H1 (cell line): ENCODE measurements around the gene SEMA4D. TPM values are rescaled to one million over a fixed set of nuclear protein-coding genes. Genes with fewer than 3 reads are reported as not detected.
A peak's percentile ranks its signal among the peaks of the same experiment; 100 is the strongest.

Source experiments
- CTCF ChIA-PET: fragments of 300-600 bp; sonication (Branson Sonifier 250); formaldehyde crosslinking; loops from one replicate; lab custom pipeline; 2021; ENCODE audit not compliant: partially characterized antibody; lab: Charles Lee
- POLR2A ChIA-PET: fragments of 300-600 bp; sonication (Branson Sonifier 250); formaldehyde crosslinking; loops from one replicate; lab custom pipeline; 2021; ENCODE audit warnings: inconsistent platforms; ENCODE audit not compliant: partially characterized antibody; lab: Charles Lee
- DNase-seq, 2 experiments: peaks; one replicate each; pipeline versions ENCODE4 v3.0.0 to v3.0.0-alpha.2; 2010 to 2022; ENCODE audit warnings: low spot score in 2 of 2, low read depth in 1 of 2, mixed read lengths in 1 of 2
- FAIRE-seq: peaks from 2 replicates; lab custom pipeline; 2011; peaks lifted over from hg19 to GRCh38; lab: Jason Lieb, UNC
- H2AFZ ChIP-seq: 2 replicates; pipeline ENCODE4 v1.8.1; 2012; ENCODE audit warnings: low read length, inconsistent platforms
- H2AK5ac ChIP-seq: 2 replicates; pipeline ENCODE4 v1.6.1; 2013; ENCODE audit warnings: low read depth, low read length
- H2BK120ac ChIP-seq: replicated peaks from 2 replicates; pipeline ENCODE3; 2013; ENCODE audit warnings: low read depth, low read length, inconsistent platforms
- H2BK12ac ChIP-seq: 2 replicates; pipeline ENCODE4 v1.6.1; 2013; ENCODE audit warnings: low read depth, low read length
- H2BK15ac ChIP-seq: 2 replicates; pipeline ENCODE4 v1.6.1; 2013; ENCODE audit warnings: low read length
- H2BK20ac ChIP-seq: 2 replicates; pipeline ENCODE4 v1.6.1; 2013; ENCODE audit warnings: low read length
- H2BK5ac ChIP-seq: 2 replicates; pipeline ENCODE4 v1.6.1; 2013; ENCODE audit warnings: low read depth, low read length
- H3K14ac ChIP-seq: 2 replicates; pipeline ENCODE4 v1.6.1; 2013; ENCODE audit warnings: inconsistent platforms; ENCODE audit not compliant: insufficient read length
- H3K18ac ChIP-seq: 2 replicates; pipeline ENCODE4 v1.6.1; 2013; ENCODE audit warnings: low read length; ENCODE audit errors: extremely low read depth
- H3K23ac ChIP-seq: 2 replicates; pipeline ENCODE4 v1.6.1; 2013; ENCODE audit warnings: inconsistent platforms; ENCODE audit not compliant: insufficient read length
- H3K23me2 ChIP-seq: 2 replicates; pipeline ENCODE4 v1.6.1; 2013; ENCODE audit warnings: low read depth, low read length
- H3K27ac ChIP-seq: 2 replicates; pipeline ENCODE4 v1.6.1; 2011; ENCODE audit warnings: low read depth, low read length, inconsistent platforms
- H3K27me3 ChIP-seq, 4 experiments: replicated peaks in 1 of 4; 1 replicate in 1 of 4; 2 replicates in 3 of 4; pipeline versions ENCODE4 v1.6.1 to v1.8.1; 2011 to 2013; ENCODE audit warnings: low read length in 3 of 4, mild to moderate bottlenecking in 3 of 4, inconsistent platforms in 2 of 4, mixed read lengths in 2 of 4, moderate library complexity in 1 of 4; ENCODE audit not compliant: control insufficient read depth in 3 of 4, insufficient read depth in 3 of 4; ENCODE audit errors: extremely low read depth in 1 of 4
- H3K36me3 ChIP-seq, 4 experiments: 2 replicates each; pipeline versions ENCODE4 v1.6.1 to v1.8.1; 2011 to 2013; ENCODE audit warnings: mild to moderate bottlenecking in 4 of 4, low read length in 3 of 4, moderate library complexity in 2 of 4, control low read depth in 1 of 4, inconsistent platforms in 1 of 4; ENCODE audit not compliant: insufficient read depth in 4 of 4, control insufficient read depth in 2 of 4
- H3K4ac ChIP-seq: replicated peaks from 2 replicates; pipeline ENCODE3; 2013; ENCODE audit warnings: low read length, low read depth, mixed read lengths, inconsistent platforms; ENCODE audit not compliant: insufficient read length
- H3K4me1 ChIP-seq, 4 experiments: replicated peaks in 1 of 4; 1 replicate in 1 of 4; 2 replicates in 3 of 4; pipeline versions ENCODE4 v1.6.1 to v1.8.1; 2011 to 2013; ENCODE audit warnings: low read length in 3 of 4, inconsistent platforms in 2 of 4, mixed read lengths in 1 of 4; ENCODE audit not compliant: insufficient read depth in 4 of 4, control insufficient read depth in 3 of 4
- H3K4me2 ChIP-seq, 2 experiments: 2 replicates each; pipeline versions ENCODE4 v1.6.1 to v1.8.1; 2011 to 2013; ENCODE audit warnings: low read depth in 2 of 2, low read length in 2 of 2, control low read depth in 1 of 2, inconsistent platforms in 1 of 2, mild to moderate bottlenecking in 1 of 2; ENCODE audit not compliant: insufficient read depth in 1 of 2
- H3K4me3 ChIP-seq, 4 experiments: fragments of 200-600, 300-600 bp in 1 of 4; sonication (generic), shearing (Covaris generic), sonication (Bioruptor Twin) in 1 of 4; 2 replicates each; pipeline versions ENCODE4 v1.5.1 to v1.8.1; 2011 to 2016; ENCODE audit warnings: low read length in 4 of 4, low read depth in 3 of 4, control low read depth in 2 of 4, inconsistent platforms in 2 of 4, mild to moderate bottlenecking in 2 of 4, mixed read lengths in 1 of 4, moderate library complexity in 1 of 4; ENCODE audit not compliant: insufficient read depth in 2 of 4; ENCODE audit errors: extremely low read depth in 1 of 4
- H3K56ac ChIP-seq: replicated peaks from 2 replicates; pipeline ENCODE3; 2013; ENCODE audit warnings: low read depth, mild to moderate bottlenecking, mixed read lengths, low read length, inconsistent platforms; ENCODE audit not compliant: insufficient read length
- H3K79me1 ChIP-seq: 2 replicates; pipeline ENCODE4 v1.6.1; 2013; ENCODE audit warnings: low read depth, low read length, control low read depth
- H3K79me2 ChIP-seq, 2 experiments: 2 replicates each; pipeline versions ENCODE4 v1.6.1 to v1.8.1; 2012 to 2013; ENCODE audit warnings: low read length in 2 of 2, mild to moderate bottlenecking in 2 of 2, inconsistent platforms in 1 of 2; ENCODE audit not compliant: insufficient read depth in 2 of 2, control insufficient read depth in 1 of 2
- H3K9ac ChIP-seq, 4 experiments: replicated peaks in 1 of 4; 1 replicate in 1 of 4; 2 replicates in 3 of 4; pipeline versions ENCODE4 v1.6.1 to v1.8.1; 2011 to 2013; ENCODE audit warnings: low read depth in 3 of 4, low read length in 3 of 4, control low read depth in 2 of 4, mild to moderate bottlenecking in 2 of 4, moderate library complexity in 2 of 4, inconsistent platforms in 1 of 4; ENCODE audit errors: extremely low read depth in 1 of 4
- H3K9me3 ChIP-seq, 2 experiments: 2 replicates each; pipeline versions ENCODE4 v1.6.1 to v1.8.1; 2012 to 2013; ENCODE audit warnings: mild to moderate bottlenecking in 2 of 2, moderate library complexity in 2 of 2, control low read depth in 1 of 2, inconsistent platforms in 1 of 2, low read depth in 1 of 2, low read length in 1 of 2, mixed read lengths in 1 of 2; ENCODE audit not compliant: insufficient read depth in 2 of 2
- H4K20me1 ChIP-seq, 2 experiments: replicated peaks in 1 of 2; 2 replicates each; pipeline versions ENCODE3 to v1.8.1; 2011 to 2013; ENCODE audit warnings: inconsistent platforms in 2 of 2, low read length in 2 of 2, mild to moderate bottlenecking in 1 of 2; ENCODE audit not compliant: insufficient read depth in 2 of 2, control insufficient read depth in 1 of 2
- H4K5ac ChIP-seq: 2 replicates; pipeline ENCODE4 v1.6.1; 2013; ENCODE audit warnings: low read length, low read depth, mixed read lengths, inconsistent platforms; ENCODE audit not compliant: insufficient read length
- H4K8ac ChIP-seq: 2 replicates; pipeline ENCODE4 v1.8.0; 2013; ENCODE audit warnings: mild to moderate bottlenecking, moderate library complexity, low read length, inconsistent platforms; ENCODE audit not compliant: insufficient read depth; ENCODE audit errors: extremely low read depth
- H4K91ac ChIP-seq: replicated peaks from 2 replicates; pipeline ENCODE3; 2013; ENCODE audit warnings: low read length, mixed read lengths, inconsistent platforms; ENCODE audit not compliant: insufficient read length
- BCL11A ChIP-seq, 2 experiments: IDR thresholded peaks; one replicate each; pipeline ENCODE4 v1.6.1; 2011; ENCODE audit warnings: low read depth in 2 of 2, low read length in 2 of 2, mild to moderate bottlenecking in 2 of 2
- BRCA1 ChIP-seq: IDR thresholded peaks from 2 replicates; pipeline ENCODE4 v1.6.1; 2012; ENCODE audit warnings: low read depth, low read length, improper control_type of control experiment
- GTF2F1 ChIP-seq: IDR thresholded peaks from 2 replicates; pipeline ENCODE4 v1.6.1; 2012; ENCODE audit warnings: low read depth, low read length, improper control_type of control experiment, borderline replicate concordance
- KDM5A ChIP-seq: fragments of 200-600 bp; IDR thresholded peaks from 2 replicates; pipeline ENCODE4 v1.7.1; 2012; ENCODE audit warnings: mild to moderate bottlenecking, low read length, inconsistent platforms, mixed read lengths
- MAX ChIP-seq: IDR thresholded peaks from 2 replicates; pipeline ENCODE4 v1.6.1; 2012; ENCODE audit warnings: inconsistent platforms
- POLR2AphosphoS5 ChIP-seq: IDR thresholded peaks from 2 replicates; pipeline ENCODE4 v1.6.1; 2011; ENCODE audit warnings: low read depth, low read length
- RXRA ChIP-seq: IDR thresholded peaks from 2 replicates; pipeline ENCODE4 v1.6.1; 2011; ENCODE audit warnings: low read depth, mild to moderate bottlenecking, low read length, moderate library complexity; ENCODE audit not compliant: insufficient read depth
- SAP30 ChIP-seq: fragments of 300-600 bp; sonication (generic); IDR thresholded peaks from 2 replicates; pipeline ENCODE4 v1.7.1; 2012; ENCODE audit warnings: low read length, moderate library complexity, mild to moderate bottlenecking, inconsistent platforms; ENCODE audit not compliant: insufficient read depth, insufficient replicate concordance
- TAF7 ChIP-seq: optimal IDR thresholded peaks from 2 replicates; pipeline ENCODE3; 2011; ENCODE audit warnings: low read depth, mild to moderate bottlenecking, inconsistent platforms, low read length, moderate library complexity, borderline replicate concordance
- TEAD4 ChIP-seq: IDR thresholded peaks from 2 replicates; pipeline ENCODE4 v1.6.1; 2012; ENCODE audit warnings: low read depth, low read length, inconsistent platforms, mixed read lengths
- WGBS, 2 experiments: shearing (Covaris generic) in 1 of 2; methylation state at CpG; one replicate each; pipeline versions ENCODE4 v1.1.6 to v1.1.7; 2013 to 2015; ENCODE audit warnings: low lambda C conversion rate in 2 of 2, mixed read lengths in 2 of 2, inconsistent platforms in 1 of 2, low coverage in 1 of 2, missing lambda C conversion rate in 1 of 2; ENCODE audit not compliant: insufficient replicate concordance in 2 of 2, insufficient coverage in 1 of 2, insufficient read length in 1 of 2; ENCODE audit errors: extremely low coverage in 1 of 2, missing lambda C conversion rate in 1 of 2; 5-methylcytosine and 5-hydroxymethylcytosine counted together
- polyA plus RNA-seq, 7 experiments: library from polyadenylated mRNA; depleted of rRNA in 3 of 7; stranded (reverse) in 5 of 7; unstranded in 2 of 7; fragments of >200 nt in 5 of 7; fragments of 200-250 nt in 2 of 7; gene quantifications; 1 replicate in 5 of 7; 2 replicates in 1 of 7; 4 replicates in 1 of 7; pipeline versions ENCODE4 v1.2.1 to v1.2.3, GENCODE V29; 2011 to 2013; ENCODE audit warnings: missing spikeins in 2 of 7, mixed read lengths in 2 of 7
- total RNA-seq: library from RNA; stranded (reverse); fragmentation: NEBNext Ultra II Directional; extraction: Animal tissue kit (Norgen Biotek cat#: 25700); gene quantifications from 2 replicates; pipeline ENCODE4 v1.2.1, GENCODE V29; 2021

Gene SEMA4D
- total and polyA plus RNA-seq, 2 of the 8 experiments (the other 6 are each of a cell fraction or from before 2014, with no cell fraction given), result 21.0 to 70.4 TPM

GRCh38 chr9:89318123-89319014 lies 179.5 kb downstream of the SEMA4D start, which contains the start of gene SECISBP2:
SECISBP2 (plus strand) TSS chr9:89318500; CDS start chr9:89318577, 77 bp downstream.
- H3K23me2 ChIP-seq, result no peaks in the 10 kb centered on the region; the same call in 1 of the 2 replicates
- peak within 1 kb of the TSS; percentile 99 for H3K27ac ChIP-seq
- WGBS, 2 experiments, result 3% methylated on average over 80 of the region's 91 CpGs; no CpG with 5 or more reads in 1 of the 2 experiments
- H4K5ac ChIP-seq, result peak within 1 kb of the TSS; percentile 93
- H3K4me1 ChIP-seq, result peaks cover 0 to 8% (median 3%) of the 10 kb centered on the region in 4 experiments; a peak in 3 of 7 replicates
- H2BK5ac ChIP-seq, result peak within 1 kb of the TSS; percentile 87
- H3K4me2 ChIP-seq, result peak within 1 kb of the TSS; percentile 64 to 79
- H3K18ac ChIP-seq, result peak within 1 kb of the TSS; percentile 96; the same call in 1 of the 2 replicates
- H2BK20ac ChIP-seq, result no peak within 1 kb of the TSS
- no peak within 1 kb of the TSS for H2AFZ ChIP-seq
- H3K9me3 ChIP-seq, result no peaks in the 10 kb centered on the region
- no peak within 1 kb of the TSS; the same call in 1 of the 2 replicates for H2BK12ac ChIP-seq
- FAIRE-seq, result no peak
- H3K79me1 ChIP-seq, result no peaks in the 10 kb centered on the region; the same call in 1 of the 2 replicates
- ChIA-PET POLR2A (interaction anchor here (0.5 to 3.3 kb wide), 14 partner anchors 8 to 981 kb away, joined by 3 to 33 read pairs (median 3); partner anchors contain the start of genes CKS2 and GADD45G), CTCF (no interaction called here)
- H3K14ac ChIP-seq, result no peak within 1 kb of the TSS
- H4K20me1 ChIP-seq, result peaks cover 7% of the 10 kb centered on the region in 2 experiments
- peaks cover 27 to 85% of the 10 kb centered on the region in 2 experiments for H3K79me2 ChIP-seq
- H3K9ac ChIP-seq, result peak within 1 kb of the TSS; percentile 98 to 100 (median 98)
- H2BK120ac ChIP-seq, result no peak within 1 kb of the TSS
- H3K36me3 ChIP-seq, result peaks cover 6 to 55% (median 25%) of the 10 kb centered on the region in 4 experiments
- peak; percentile 89 to 98 for DNase-seq
- H3K4ac ChIP-seq, result peak within 1 kb of the TSS; percentile 80
- no peak within 1 kb of the TSS for H2AK5ac ChIP-seq
- peak within 1 kb of the TSS; percentile 99 for H4K8ac ChIP-seq
- no peak within 1 kb of the TSS for H2BK15ac ChIP-seq
- H3K4me3 ChIP-seq, result peak within 1 kb of the TSS; percentile 69 to 84 (median 76)
- peak within 1 kb of the TSS; percentile 59 for H3K56ac ChIP-seq
- peak within 1 kb of the TSS; percentile 95 for H4K91ac ChIP-seq
- no peak within 1 kb of the TSS for H3K23ac ChIP-seq
- no peaks in the 10 kb centered on the region for H3K27me3 ChIP-seq
- TF ChIP-seq POLR2AphosphoS5, result peak; percentile 98
- no peak; the same call in 1 of the 2 replicates for TF ChIP-seq GTF2F1
- TF ChIP-seq SAP30, result no peak
- peak; percentile 99 for TF ChIP-seq MAX
- TF ChIP-seq TAF7, result no peak
- no peak for TF ChIP-seq RXRA
- TF ChIP-seq KDM5A, result peak; percentile 60; the same call in 1 of the 2 replicates
- no peak; the same call in 1 of the 2 replicates for TF ChIP-seq TEAD4
- TF ChIP-seq BCL11A (IDR thresholded peaks at IDR 0.05; ENCODE audit: low read depth in 2 of 2, low read length in 2 of 2), result no peak
- no peak; the same call in 1 of the 2 replicates for TF ChIP-seq BRCA1
